Fibroblast of the aortic adventitia (primary cell): ENCODE measurements around the gene DLD. TPM values are rescaled to one million over a fixed set of nuclear protein-coding genes. Genes with fewer than 3 reads are reported as not detected.

Source experiments
- DNase-seq: peaks from one replicate; pipeline ENCODE4 v3.0.0-alpha.2; 2010; ENCODE audit warnings: low read depth
- H3K4me3 ChIP-seq: 2 replicates; pipeline ENCODE4 v1.5.1; 2011; ENCODE audit warnings: low read depth, mild to moderate bottlenecking, control low read depth, low read length, moderate library complexity
- CTCF ChIP-seq: IDR thresholded peaks from 2 replicates; pipeline ENCODE4 v1.5.1; 2011; ENCODE audit warnings: mild to moderate bottlenecking, low read length, control low read depth, inconsistent platforms; ENCODE audit not compliant: insufficient read depth
- total RNA-seq: library from RNA; depleted of rRNA; stranded (reverse); fragments of >200 nt; gene quantifications from 2 replicates; pipeline ENCODE4 v1.2.3, GENCODE V29; 2012; ENCODE audit warnings: low replicate concordance

Gene DLD
- total RNA-seq, 1 donor = 71.9 TPM

DNA sequence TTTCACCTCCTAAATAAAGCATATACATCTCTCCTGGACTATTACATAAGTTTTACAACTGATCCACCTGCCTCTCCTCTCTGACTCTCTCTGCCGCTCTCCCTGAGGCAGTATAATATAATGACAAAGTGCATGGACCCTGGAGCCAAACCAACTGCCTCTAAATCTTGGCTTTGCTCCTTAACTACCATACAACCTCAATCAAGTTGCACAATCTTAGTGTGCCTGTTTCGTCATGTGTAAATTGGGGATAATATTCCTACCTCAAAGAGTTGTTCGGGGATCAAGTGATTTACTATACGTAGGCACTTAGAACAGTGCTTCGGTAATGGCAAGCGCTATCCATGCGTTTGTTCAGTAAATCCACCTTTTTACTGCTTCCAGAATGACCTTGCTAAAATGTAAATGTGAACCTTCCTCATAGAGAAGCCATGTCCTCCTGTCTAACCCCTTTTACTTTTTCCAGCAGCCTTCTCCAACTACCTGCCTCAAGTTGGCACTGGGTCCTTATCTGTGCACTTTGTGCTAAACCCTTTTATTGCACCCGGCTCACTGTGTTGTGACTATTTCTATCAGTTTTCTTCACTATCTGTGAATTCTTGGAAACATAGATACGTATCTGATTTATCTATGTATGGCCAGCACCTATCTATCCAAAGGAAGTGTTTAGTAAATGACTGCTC lies 30.6 kb upstream of the DLD start:
- H3K4me3 ChIP-seq = no peak overlapping the region
- no peak for TF ChIP-seq CTCF
- DNase-seq = no peak

- H3K4me3 ChIP-seq = no peak overlapping the region
- no peak for TF ChIP-seq CTCF
- peak; percentile 32 for DNase-seq
Observed at GRCh38 chr7:107860981-107861652, 29.9 kb upstream of the DLD start.

DNA sequence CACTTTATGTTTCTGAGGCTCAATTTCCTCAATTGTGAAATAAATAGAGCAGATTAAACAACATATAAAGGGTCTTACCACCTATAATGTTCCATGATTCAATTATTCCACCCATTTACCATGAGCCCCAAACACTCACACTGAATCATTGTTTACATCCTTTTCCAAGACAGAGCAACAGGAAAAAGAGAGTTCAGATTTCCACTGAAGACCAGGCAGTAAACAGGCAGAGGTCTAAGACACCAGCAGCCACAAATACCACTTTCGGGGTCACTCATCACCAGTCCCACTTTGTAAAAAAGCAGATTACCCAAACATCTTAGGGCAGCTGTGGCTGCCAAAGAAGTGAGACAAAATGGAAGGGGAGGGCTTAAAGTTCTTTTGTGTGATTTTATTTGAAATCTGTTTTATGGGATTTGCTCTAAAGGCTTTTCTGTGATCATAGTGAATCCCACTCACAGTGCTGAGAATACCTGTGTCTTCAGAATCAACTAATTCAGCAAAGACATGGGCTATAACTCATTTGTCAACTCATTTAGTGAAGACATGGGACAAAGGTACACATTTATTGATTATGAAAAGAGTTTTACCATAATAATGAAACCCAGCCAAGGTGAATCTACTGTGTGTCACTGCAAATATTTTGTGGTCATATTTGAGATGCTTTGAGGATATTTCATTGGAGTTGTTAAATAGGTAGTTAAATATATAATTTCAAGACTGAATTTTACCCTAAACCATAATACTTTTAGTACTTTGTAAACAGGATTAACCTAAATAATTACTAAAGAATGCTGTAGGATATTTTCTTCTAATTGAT lies 24.8 kb upstream of the DLD start:
- no peak for TF ChIP-seq CTCF
- DNase-seq = no peak

GRCh38 chr7:107867858-107868466 lies 23.0 kb upstream of the DLD start:
- TF ChIP-seq CTCF = no peak
- DNase-seq = no peak
- H3K4me3 ChIP-seq = no peak overlapping the region

More for the DNA sequence above, 24.8 kb upstream of the DLD start:
- no peak overlapping the region for H3K4me3 ChIP-seq

DNA sequence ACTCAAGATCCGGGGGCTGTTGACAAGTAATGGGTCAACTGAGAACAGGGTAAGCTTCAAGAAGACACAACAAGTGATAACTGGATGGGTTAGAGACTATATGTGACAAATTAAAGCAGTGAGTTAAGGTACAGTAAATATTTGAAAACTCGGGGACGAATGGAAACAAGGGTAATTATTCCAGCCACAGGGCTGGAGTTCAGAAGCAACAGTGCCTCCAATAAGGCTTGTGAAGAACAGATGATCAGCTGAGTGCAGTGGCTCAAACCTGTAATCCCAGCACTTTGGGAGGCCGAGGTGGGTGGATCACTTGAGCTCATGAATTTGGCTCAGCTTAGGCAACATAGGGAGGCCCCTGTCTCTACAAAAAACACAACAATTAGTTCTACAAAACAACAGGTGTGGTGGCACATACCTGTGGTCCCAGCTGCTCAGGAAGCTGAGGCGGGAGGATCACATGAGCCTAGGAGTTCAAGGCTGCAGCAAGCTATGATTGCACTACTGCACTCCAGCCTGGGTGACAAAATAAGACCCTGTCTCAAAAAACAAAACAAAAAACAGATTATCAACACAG lies 20.5 kb upstream of the DLD start:
- TF ChIP-seq CTCF = no peak
- H3K4me3 ChIP-seq = no peak overlapping the region
- no peak for DNase-seq

DNA sequence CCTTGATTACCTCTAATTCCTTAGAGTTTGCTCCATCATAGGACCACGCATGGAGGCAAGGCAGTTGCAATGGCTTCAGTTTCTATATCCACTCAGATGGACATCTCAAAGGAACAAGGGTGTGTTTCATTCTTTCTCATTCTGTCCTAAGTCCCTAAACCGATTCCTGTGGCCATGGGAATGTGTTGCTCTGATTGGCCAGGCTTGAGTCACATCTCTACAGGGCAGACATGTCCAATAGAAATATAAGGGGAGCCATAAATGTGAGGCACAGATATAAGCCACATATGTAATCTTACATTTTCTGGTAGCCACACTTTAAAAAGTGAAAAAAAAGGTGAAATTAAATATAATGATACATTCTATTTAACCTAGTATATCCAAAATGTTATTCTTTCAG lies 16.9 kb upstream of the DLD start:
- H3K4me3 ChIP-seq = no peak overlapping the region
- no peak for DNase-seq
- no peak for TF ChIP-seq CTCF
